Measurements from ENCODE around the gene GPSM1. TPM values are rescaled to one million over a fixed set of nuclear protein-coding genes. Genes with fewer than 3 reads are reported as not detected.

Gene GPSM1
- total and polyA plus RNA-seq, 7 experiments from 2014 or later = 0.87 to 11.5 (median 8.4) TPM

DNA sequence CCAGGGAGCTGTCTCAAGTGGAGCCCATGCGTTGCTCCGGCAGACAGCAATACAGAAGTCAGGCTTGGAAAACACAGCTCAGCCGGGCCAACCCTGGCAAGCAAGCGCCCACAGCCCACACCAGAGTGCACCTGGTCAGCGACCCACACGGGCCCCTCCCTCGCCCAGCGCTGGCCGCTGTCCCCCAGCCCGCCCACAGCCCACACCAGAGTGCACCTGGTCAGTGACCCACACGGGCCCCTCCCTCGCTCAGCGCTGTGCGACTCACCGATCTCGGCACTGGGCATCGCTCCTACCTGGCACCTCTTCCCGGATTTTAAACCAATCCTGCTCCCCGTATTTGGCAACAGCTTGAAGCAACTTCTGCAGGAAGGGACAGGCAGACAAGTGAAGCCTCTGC lies 59.9 kb downstream of the GPSM1 start:
- Mint-ChIP-seq H3K4me1 (peaks cover 8 to 22% (median 16%) of the 10 kb centered on the region in 7 donors), H3K27me3 (no peaks in the 10 kb centered on the region), H3K9me3 (no peaks in the 10 kb centered on the region), H3K27ac (no peak overlapping the region), H3K36me3 (peaks cover 0 to 43% (median 26%) of the 10 kb centered on the region in 5 donors), H3K4me3 (no peak overlapping the region)
- no peaks in the 10 kb centered on the region for H3K27me3 ChIP-seq (ENCODE audit: control insufficient read depth in 2 of 2, insufficient read depth in 2 of 2, low read length in 2 of 2)
- CTCF ChIA-PET = no interaction called here
- POLR2A ChIA-PET = interaction anchor here (1.2 kb wide), 1 partner anchor 23 kb away, joined by 4 read pairs; no protein-coding TSS in a partner anchor
- H3K27ac ChIP-seq (ENCODE audit: low read depth, low read length) = no peak overlapping the region
- H3K4me1 ChIP-seq (ENCODE audit: control insufficient read depth in 2 of 2, insufficient read depth in 2 of 2, low read length in 2 of 2) = peaks cover 8 to 20% of the 10 kb centered on the region in 2 donors
- no peak for ATAC-seq
- no peak overlapping the region for H3K4me3 ChIP-seq (ENCODE audit: low read length)
- no peaks in the 10 kb centered on the region for H3K9me3 ChIP-seq (ENCODE audit: control insufficient read depth in 2 of 3, low read length in 3 of 3)
- DNase-seq = no peak
- peaks cover 0 to 73% (median 6%) of the 10 kb centered on the region in 3 experiments for H3K36me3 ChIP-seq (ENCODE audit: control insufficient read depth in 2 of 3, insufficient read depth in 3 of 3, low read length in 3 of 3)
- intact Hi-C loops (cut with micrococcal nuclease) = no loop called here

DNA sequence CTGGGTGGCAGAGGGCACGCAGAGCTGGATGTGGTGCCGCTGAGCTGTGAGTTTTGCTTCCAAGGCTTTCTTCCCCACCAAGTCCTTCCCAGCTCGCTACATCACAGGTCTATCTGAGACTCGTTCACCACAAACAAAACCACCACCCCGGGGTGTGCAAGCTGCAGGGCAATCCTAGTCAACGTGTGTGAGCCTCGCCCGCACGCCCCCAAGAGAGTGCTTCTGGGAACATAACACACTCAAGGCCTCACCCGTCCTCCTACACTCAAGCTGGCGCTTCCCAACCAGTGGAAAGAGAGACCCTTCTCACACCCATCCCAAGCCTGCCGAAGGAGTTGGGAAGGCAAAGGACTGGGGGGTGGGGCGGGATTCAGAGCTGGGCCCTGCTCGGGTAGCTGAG lies 62.1 kb downstream of the GPSM1 start:
- Mint-ChIP-seq H3K4me3 (no peak overlapping the region), H3K27ac (no peak overlapping the region), H3K36me3 (peaks cover 0 to 43% (median 26%) of the 10 kb centered on the region in 5 donors), H3K27me3 (no peaks in the 10 kb centered on the region), H3K9me3 (no peaks in the 10 kb centered on the region), H3K4me1 (peaks cover 8 to 18% (median 15%) of the 10 kb centered on the region in 7 donors)
- POLR2A ChIA-PET = interaction anchor here (1.6 kb wide), 1 partner anchor 21 kb away, joined by 3 read pairs; the partner anchor contains the start of genes ENTR1 and PMPCA
- Histone ChIP-seq H3K27ac (ENCODE audit: low read depth, low read length) (no peak overlapping the region), H3K27me3 (ENCODE audit: control insufficient read depth in 2 of 2, insufficient read depth in 2 of 2, low read length in 2 of 2) (no peaks in the 10 kb centered on the region), H3K9me3 (ENCODE audit: control insufficient read depth in 2 of 3, low read length in 3 of 3) (no peaks in the 10 kb centered on the region), H3K4me3 (ENCODE audit: low read length) (no peak overlapping the region), H3K36me3 (ENCODE audit: control insufficient read depth in 2 of 3, insufficient read depth in 3 of 3, low read length in 3 of 3) (peaks cover 0 to 73% (median 6%) of the 10 kb centered on the region in 3 experiments), H3K4me1 (ENCODE audit: control insufficient read depth in 2 of 2, insufficient read depth in 2 of 2, low read length in 2 of 2) (peaks cover 8 to 17% of the 10 kb centered on the region in 2 donors)
- ATAC-seq (no peak), DNase-seq (no peak)
- intact Hi-C loops (cut with micrococcal nuclease) = no loop called here
- CTCF ChIA-PET = interaction anchor here (1.5 kb wide), 1 partner anchor 12 kb away, joined by 8 read pairs; no protein-coding TSS in a partner anchor

DNA sequence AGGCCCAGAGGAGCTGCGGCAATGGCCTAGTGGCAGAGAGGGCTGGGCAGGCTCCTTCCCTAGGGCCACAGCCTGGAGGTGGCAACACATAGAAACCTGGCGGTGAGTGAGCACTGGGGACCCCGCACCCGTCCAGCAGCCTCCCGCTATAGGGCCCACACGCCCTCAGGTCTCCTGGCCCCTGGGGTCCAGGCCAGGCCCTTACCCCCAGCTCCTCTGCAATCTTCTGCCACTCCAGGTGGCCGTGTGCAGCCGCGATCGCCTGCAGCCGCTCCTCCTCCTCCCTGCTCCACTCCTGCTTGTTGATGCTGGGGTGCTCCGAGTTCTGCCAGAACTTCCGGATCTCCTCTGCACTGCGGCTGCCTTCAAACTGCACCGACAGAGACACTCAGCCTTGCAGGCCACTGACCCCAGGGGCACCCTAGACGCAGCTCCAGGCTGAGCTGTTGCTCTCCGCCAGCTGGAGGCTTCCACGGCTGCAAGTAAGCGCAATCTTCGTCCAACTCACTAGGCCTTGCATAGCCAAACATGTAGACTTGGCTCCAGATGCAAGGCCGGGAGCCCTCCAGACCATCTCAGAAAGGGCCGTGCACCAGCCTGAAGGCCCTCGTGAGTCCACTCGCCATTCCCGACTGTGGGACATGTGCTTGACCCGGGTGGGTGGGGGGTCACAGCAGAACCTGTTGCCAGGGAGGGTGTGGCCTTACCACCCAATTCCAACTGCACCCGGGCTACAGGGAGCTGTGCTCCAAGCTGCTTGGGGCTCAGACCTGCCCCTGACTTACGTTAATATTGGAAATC lies 64.6 kb downstream of the GPSM1 start:
- no peak for DNase-seq
- Mint-ChIP-seq H3K9me3 (no peaks in the 10 kb centered on the region), H3K4me3 (no peak overlapping the region), H3K36me3 (peaks cover 0 to 41% (median 17%) of the 10 kb centered on the region in 5 donors), H3K4me1 (peaks cover 0 to 4% (median 0%) of the 10 kb centered on the region in 7 donors), H3K27ac (no peak overlapping the region), H3K27me3 (no peaks in the 10 kb centered on the region)
- Histone ChIP-seq H3K4me1 (ENCODE audit: control insufficient read depth in 2 of 2, insufficient read depth in 2 of 2, low read length in 2 of 2) (no peaks in the 10 kb centered on the region), H3K27ac (ENCODE audit: low read depth, low read length) (no peak overlapping the region), H3K36me3 (ENCODE audit: control insufficient read depth in 2 of 3, insufficient read depth in 3 of 3, low read length in 3 of 3) (peaks cover 6 to 91% (median 17%) of the 10 kb centered on the region in 3 experiments), H3K27me3 (ENCODE audit: control insufficient read depth in 2 of 2, insufficient read depth in 2 of 2, low read length in 2 of 2) (no peaks in the 10 kb centered on the region), H3K9me3 (ENCODE audit: control insufficient read depth in 2 of 3, low read length in 3 of 3) (no peaks in the 10 kb centered on the region), H3K4me3 (ENCODE audit: low read length) (no peak overlapping the region)
- no peak for ATAC-seq
- intact Hi-C loops (cut with micrococcal nuclease) = no loop called here
- CTCF ChIA-PET = no interaction called here
- POLR2A ChIA-PET = interaction anchor here (0.6 to 1.5 kb wide), 2 partner anchors 12 to 17 kb away, joined by 3 read pairs; no protein-coding TSS in a partner anchor

DNA sequence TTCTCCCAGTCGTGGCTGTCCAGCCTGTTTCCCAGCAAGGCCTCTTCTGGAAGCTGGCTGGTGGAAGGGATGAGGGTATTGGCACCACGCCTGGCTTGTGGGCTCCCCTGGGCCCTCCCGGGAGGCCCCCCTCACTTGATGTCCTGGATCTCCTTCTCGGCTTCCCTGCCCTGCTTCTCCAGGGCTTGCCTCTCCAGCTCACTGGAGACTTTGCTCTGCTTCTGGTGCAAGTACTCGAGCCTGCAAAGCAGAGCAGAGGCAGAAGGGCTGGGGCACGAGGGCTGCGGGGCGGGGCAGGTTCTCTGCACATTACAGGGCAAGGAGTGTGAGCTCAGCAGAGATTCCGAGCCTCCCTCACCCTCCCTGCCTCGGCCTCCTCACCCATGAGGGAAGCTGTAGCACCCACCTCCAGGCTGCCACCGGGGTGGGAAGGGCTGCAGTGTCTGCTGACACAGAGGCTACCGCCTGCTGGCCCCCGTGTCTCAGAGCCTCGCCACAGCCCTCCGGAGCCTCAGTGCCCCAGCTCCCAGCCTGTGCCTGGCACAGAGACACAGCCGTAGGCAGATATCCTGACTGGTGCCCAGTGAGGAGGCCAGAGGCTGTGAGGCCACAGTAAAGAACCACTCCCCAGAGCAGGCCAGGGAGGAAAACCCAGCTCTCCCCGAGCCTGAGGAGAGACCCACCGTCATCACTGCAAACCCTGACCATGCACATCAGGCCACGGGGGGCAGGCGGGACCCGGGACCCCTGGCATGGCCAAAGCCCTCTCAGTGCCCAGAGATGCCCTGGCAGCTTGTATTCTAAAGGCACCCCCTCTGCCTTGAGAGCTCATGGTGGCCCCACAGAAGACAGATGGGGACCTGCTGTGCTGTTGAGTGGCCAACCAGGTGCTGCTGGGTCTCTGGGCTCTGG lies 65.5 kb downstream of the GPSM1 start:
- Histone ChIP-seq H3K4me3 (ENCODE audit: low read length) (no peak overlapping the region), H3K27me3 (ENCODE audit: control insufficient read depth in 2 of 2, insufficient read depth in 2 of 2, low read length in 2 of 2) (no peaks in the 10 kb centered on the region), H3K4me1 (ENCODE audit: control insufficient read depth in 2 of 2, insufficient read depth in 2 of 2, low read length in 2 of 2) (no peaks in the 10 kb centered on the region), H3K27ac (ENCODE audit: low read depth, low read length) (no peak overlapping the region), H3K36me3 (ENCODE audit: control insufficient read depth in 2 of 3, insufficient read depth in 3 of 3, low read length in 3 of 3) (peaks cover 6 to 88% (median 18%) of the 10 kb centered on the region in 3 experiments), H3K9me3 (ENCODE audit: control insufficient read depth in 2 of 3, low read length in 3 of 3) (no peaks in the 10 kb centered on the region)
- no peaks in the 10 kb centered on the region for H3K9me3 Mint-ChIP-seq
- intact Hi-C loops (cut with micrococcal nuclease) = no loop called here
- no peak for ATAC-seq
- POLR2A ChIA-PET = interaction anchor here (0.6 to 1.5 kb wide), 2 partner anchors 11 to 16 kb away, joined by 3 read pairs; no protein-coding TSS in a partner anchor
- H3K27ac Mint-ChIP-seq = no peak overlapping the region
- no peak overlapping the region for H3K4me3 Mint-ChIP-seq
- peaks cover 0 to 7% (median 0%) of the 10 kb centered on the region in 7 donors for H3K4me1 Mint-ChIP-seq
- no peak for DNase-seq
- CTCF ChIA-PET = no interaction called here
- H3K36me3 Mint-ChIP-seq = peaks cover 0 to 38% (median 11%) of the 10 kb centered on the region in 5 donors
- no peaks in the 10 kb centered on the region for H3K27me3 Mint-ChIP-seq

DNA sequence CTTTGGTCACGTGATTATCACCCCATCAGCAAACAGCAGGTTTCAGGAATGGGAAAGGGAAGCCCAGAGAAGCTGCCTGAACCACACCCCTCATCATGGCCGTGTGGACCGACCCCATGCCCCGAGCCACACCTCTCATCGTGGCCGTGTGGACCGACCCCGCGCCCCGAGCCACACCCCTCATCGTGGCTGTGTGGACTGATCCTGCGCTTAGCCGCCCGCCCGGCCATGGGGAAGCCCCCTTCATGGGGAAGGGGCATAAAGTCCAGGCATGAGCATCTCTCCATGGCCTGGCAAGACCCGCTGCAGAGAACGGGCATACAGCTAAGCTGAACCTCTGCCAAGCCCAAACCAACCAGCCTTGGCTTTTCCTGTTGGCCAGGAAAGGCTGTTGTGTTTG lies 66.2 kb downstream of the GPSM1 start:
- Mint-ChIP-seq H3K4me3 (no peak overlapping the region), H3K9me3 (no peaks in the 10 kb centered on the region), H3K27me3 (no peaks in the 10 kb centered on the region), H3K27ac (no peak overlapping the region), H3K36me3 (peaks cover 0 to 37% (median 10%) of the 10 kb centered on the region in 5 donors), H3K4me1 (peaks cover 0 to 13% (median 3%) of the 10 kb centered on the region in 7 donors)
- Histone ChIP-seq H3K9me3 (ENCODE audit: control insufficient read depth in 2 of 3, low read length in 3 of 3) (no peaks in the 10 kb centered on the region), H3K27me3 (ENCODE audit: control insufficient read depth in 2 of 2, insufficient read depth in 2 of 2, low read length in 2 of 2) (no peaks in the 10 kb centered on the region), H3K36me3 (ENCODE audit: control insufficient read depth in 2 of 3, insufficient read depth in 3 of 3, low read length in 3 of 3) (peaks cover 3 to 90% (median 18%) of the 10 kb centered on the region in 3 experiments), H3K4me1 (ENCODE audit: control insufficient read depth in 2 of 2, insufficient read depth in 2 of 2, low read length in 2 of 2) (peaks cover 0 to 4% of the 10 kb centered on the region in 2 donors), H3K4me3 (ENCODE audit: low read length) (no peak overlapping the region), H3K27ac (ENCODE audit: low read depth, low read length) (no peak overlapping the region)
- ChIA-PET CTCF (no interaction called here), POLR2A (no interaction called here)
- intact Hi-C loops (cut with micrococcal nuclease) = no loop called here
- DNase-seq = no peak
- ATAC-seq = no peak

DNA sequence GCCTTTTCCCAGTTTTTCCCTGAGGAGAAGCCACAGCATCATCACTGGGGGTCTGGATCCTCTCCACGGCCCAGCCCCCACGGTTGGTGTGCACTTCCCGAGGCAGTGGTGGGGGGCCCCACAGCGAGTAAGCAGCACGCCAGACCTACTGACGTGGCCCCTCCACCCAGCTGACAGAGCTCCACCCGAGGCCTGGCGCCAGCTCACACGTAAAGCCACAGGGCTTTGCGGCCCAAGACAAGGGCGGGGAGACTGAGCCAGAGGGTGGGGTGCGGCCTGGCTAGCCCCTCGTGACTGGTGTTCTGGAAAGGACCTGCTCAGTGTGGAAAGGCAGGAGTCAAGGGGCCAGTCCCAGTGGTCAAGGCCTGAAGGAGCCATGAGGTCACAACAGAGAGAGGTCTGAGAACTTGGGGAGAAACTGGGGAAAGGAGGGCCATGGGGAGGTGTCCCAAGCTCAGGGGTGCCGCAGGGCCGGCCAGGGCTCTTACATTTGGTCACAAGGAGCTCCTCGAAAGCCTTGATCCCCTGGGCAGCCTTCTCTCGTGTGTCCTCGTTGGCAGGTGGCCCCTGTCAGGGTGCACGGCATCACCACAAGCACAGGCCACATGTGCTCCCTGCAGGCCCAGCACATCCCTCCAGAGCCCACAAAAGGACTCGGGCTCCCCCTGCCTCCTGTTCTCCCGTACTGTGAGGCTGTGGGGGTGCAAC lies 67.1 kb downstream of the GPSM1 start:
- ChIA-PET POLR2A (interaction anchor here (0.7 to 0.9 kb wide), 2 partner anchors 14 to 15 kb away, joined by 3 to 4 read pairs; no protein-coding TSS in a partner anchor), CTCF (no interaction called here)
- H3K4me3 Mint-ChIP-seq = no peak overlapping the region
- no peaks in the 10 kb centered on the region for H3K27me3 Mint-ChIP-seq
- H3K9me3 Mint-ChIP-seq = no peaks in the 10 kb centered on the region
- Histone ChIP-seq H3K9me3 (ENCODE audit: control insufficient read depth in 2 of 3, low read length in 3 of 3) (no peaks in the 10 kb centered on the region), H3K4me3 (ENCODE audit: low read length) (no peak overlapping the region), H3K36me3 (ENCODE audit: control insufficient read depth in 2 of 3, insufficient read depth in 3 of 3, low read length in 3 of 3) (peaks cover 3 to 81% (median 18%) of the 10 kb centered on the region in 3 experiments), H3K4me1 (ENCODE audit: control insufficient read depth in 2 of 2, insufficient read depth in 2 of 2, low read length in 2 of 2) (peaks cover 7 to 11% of the 10 kb centered on the region in 2 donors), H3K27me3 (ENCODE audit: control insufficient read depth in 2 of 2, insufficient read depth in 2 of 2, low read length in 2 of 2) (no peaks in the 10 kb centered on the region), H3K27ac (ENCODE audit: low read depth, low read length) (no peak overlapping the region)
- H3K4me1 Mint-ChIP-seq = peaks cover 8 to 22% (median 11%) of the 10 kb centered on the region in 7 donors
- DNase-seq (no peak), ATAC-seq (no peak)
- H3K36me3 Mint-ChIP-seq = peaks cover 0 to 31% (median 10%) of the 10 kb centered on the region in 5 donors
- no peak overlapping the region for H3K27ac Mint-ChIP-seq
- intact Hi-C loops (cut with micrococcal nuclease) = no loop called here
